GM18870 (cell line): ENCODE results near the gene HELZ2.
"Not testable (repeated sequence)": the region's sequence is repeated elsewhere in the genome, so short reads cannot be mapped to it uniquely, and the experiment has no call there.

Source experiments
- ATAC-seq: cut with Tn5 transposase; IDR thresholded peaks from one replicate; pipeline ENCODE4 v1.9.1; 2021; ENCODE audit warnings: moderate library complexity; ENCODE audit not compliant: unreplicated experiment

HELZ2 gene

DNA sequence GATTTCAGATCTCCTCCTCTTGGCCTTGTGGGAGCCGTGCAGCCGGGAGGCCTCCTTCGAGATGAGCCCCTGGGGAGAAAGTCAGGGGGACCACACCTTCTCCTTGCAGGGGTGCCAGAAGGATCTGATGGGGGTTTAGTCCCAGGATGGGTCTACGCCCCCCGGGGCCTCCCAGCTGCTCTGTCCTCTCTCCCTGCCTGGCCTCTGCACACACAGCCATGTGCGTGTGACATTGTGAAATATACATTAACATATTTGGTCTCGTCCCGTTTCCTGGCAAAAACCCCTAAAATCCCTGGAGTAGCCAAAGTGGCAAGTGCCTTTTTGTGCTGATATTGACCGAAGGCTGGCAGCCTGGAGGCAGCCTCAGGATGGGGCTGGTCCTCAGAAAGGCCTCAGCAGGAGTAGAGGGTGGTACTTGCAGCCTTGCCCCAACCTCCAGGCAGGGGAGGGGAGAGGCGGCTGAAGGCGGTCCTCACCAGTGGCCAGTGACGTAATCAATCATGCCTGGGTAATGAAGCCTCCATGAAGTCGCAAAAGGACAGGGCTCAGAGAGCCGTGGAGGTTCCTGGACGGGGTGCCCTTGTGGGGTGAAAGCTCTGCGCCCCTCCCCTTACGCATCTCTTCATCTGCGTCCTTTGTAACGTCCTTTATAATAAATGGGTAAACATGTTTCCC is 5.1 kb upstream of the HELZ2 start:
- ATAC-seq = no peak

GRCh38 chr20:63578224-63579016 is 4.4 kb upstream of the HELZ2 start:
- ATAC-seq = no peak

DNA sequence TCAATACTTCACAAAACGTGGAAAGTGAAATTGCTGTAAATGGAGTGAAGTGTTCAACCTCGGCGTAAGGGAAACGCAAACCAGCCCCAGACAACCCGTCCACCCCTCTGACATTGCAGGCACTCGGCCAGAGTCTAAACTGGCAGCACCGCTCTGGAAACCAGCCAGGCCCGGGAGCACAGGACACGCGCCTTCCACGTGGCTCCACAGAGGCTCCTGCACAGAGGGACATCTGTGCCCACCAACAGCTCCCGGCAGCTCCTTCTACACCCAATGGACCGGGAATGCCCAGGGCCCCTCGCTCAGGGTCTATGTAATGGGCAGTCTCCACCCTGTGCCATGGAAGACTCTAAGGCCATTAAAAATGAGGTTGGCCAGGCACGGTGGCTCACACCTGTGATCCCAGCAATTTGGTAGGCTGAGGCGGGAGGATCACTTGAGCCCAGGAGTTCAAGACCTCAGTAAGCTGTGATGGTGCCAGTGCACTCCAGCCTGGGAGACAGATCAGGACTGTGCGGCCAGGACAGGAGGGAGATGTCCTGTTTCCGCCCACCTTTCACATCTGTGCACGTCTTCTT is 3.4 kb upstream of the HELZ2 start:
- ATAC-seq = no peak

- ATAC-seq = no peak
Observed at GRCh38 chr20:63576311-63576710, 2.3 kb upstream of the HELZ2 start.

DNA sequence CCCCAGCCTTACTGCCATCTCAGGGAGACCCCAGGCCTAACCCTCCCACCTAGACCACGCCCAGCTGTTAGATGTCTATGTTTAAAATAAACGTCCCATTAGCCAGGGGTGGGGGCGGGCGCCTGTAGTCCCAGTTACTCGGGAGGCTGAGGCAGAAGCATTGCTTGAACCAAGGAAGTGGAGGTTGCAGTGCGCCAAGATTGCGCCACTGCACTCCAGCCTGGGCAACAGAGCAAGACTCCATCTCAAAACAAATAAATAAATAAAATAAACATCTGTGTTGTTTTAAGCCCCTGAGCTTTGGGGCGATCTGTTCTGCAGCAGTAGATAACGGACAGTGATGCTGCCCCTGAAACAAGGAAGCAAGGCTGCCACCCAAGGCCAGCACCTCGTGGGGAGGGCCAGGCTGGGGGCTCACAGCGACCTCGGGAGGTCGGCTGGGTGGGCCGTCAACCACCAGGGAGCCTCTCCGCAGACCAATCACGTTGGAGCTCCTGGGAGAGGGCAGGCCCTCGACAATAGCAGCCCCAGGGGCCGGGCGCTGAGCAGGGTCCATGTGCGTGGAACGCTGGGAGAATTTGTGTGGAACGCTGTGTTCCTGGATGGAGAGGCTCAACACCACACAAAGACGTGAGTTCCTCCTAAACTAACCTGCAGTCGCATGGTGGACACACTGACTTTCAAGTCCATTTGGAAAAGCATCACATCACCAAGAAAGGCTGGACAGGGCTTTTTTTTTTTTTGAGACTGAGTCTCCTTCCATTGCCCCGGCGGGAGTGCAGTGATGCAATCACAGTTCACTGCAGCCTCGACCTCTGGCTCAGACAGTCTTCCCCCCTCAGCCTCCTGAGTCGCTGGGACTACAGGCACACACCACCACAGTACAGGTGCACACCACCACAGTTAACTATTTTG is 1.0 kb upstream of the HELZ2 start:
- no peak for ATAC-seq

GRCh38 chr20:63573647-63574131 is 350 bp downstream of the HELZ2 start:
- ATAC-seq = no peak

DNA sequence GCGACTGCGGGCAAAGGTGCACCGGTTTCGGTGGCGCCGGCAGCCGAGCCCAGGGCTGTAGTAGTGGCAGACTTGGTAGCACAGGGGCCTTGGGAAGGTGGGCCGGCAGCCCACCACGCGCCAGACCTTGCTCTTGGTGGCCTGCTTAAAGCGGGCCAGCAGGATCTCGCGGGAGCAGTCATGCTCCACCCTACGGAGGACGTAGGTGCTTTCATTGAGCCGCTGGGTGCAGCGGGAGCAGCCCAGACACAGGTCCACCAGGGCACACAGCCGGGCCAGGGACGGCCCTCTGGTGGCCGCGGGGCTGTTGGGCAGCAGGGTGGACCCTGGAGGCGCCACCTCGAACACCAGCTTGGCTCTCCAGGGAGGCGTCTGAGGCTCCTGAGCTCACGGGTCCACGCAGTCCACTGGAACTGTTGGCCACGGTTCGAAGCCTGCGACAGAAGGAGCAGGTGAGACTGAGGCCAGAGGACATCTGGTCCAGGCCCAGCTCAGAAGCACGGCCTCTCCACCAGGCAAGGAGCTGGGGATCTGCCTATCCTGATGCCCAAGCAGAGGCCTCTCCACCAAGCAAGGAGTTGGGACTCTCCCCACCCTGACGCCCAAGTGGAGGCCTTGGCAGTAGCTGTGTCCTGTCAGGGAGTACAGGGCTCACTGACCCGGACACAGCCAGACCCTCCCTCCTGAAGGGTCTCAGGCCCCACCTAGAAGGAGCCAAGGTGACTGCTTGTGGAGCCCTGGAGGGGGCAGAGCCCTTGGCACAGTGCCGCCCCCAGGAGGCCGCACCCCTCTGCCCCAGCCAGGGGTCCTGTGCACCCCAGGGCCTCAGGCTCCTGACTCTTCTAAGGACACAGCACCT is 1.0 kb downstream of the HELZ2 start:
- no peak for ATAC-seq

- ATAC-seq = no peak
Observed at GRCh38 chr20:63572071-63572787, 1.8 kb downstream of the HELZ2 start.

DNA sequence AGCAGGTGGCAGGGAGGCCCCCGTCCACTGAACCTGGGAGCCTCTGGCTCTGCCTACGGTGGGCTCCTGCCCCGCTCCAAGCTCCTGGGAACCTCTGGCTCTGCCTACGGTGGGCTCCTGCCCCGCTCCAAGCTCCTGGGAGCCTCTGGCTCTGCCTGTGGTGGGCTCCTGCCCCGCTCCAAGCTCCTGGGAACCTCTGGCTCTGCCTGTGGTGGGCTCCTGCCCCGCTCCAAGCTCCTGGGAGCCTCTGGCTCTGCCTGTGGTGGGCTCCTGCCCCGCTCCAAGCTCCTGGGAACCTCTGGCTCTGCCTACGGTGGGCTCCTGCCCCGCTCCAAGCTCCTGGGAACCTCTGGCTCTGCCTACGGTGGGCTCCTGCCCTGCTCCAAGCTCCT is 3.0 kb downstream of the HELZ2 start:
- not testable (repeated sequence) for ATAC-seq

GRCh38 chr20:63570281-63571086 is 3.6 kb downstream of the HELZ2 start:
- ATAC-seq = no peak

GRCh38 chr20:63568986-63569949 is 4.8 kb downstream of the HELZ2 start:
- no peak for ATAC-seq

- peak; percentile 6 for ATAC-seq
Observed at GRCh38 chr20:63568170-63568981, 5.7 kb downstream of the HELZ2 start.

- ATAC-seq = peak; percentile 49
Observed at GRCh38 chr20:63567386-63568169, 6.5 kb downstream of the HELZ2 start.

- ATAC-seq = no peak
Observed at GRCh38 chr20:63567136-63567385, 7.0 kb downstream of the HELZ2 start.

DNA sequence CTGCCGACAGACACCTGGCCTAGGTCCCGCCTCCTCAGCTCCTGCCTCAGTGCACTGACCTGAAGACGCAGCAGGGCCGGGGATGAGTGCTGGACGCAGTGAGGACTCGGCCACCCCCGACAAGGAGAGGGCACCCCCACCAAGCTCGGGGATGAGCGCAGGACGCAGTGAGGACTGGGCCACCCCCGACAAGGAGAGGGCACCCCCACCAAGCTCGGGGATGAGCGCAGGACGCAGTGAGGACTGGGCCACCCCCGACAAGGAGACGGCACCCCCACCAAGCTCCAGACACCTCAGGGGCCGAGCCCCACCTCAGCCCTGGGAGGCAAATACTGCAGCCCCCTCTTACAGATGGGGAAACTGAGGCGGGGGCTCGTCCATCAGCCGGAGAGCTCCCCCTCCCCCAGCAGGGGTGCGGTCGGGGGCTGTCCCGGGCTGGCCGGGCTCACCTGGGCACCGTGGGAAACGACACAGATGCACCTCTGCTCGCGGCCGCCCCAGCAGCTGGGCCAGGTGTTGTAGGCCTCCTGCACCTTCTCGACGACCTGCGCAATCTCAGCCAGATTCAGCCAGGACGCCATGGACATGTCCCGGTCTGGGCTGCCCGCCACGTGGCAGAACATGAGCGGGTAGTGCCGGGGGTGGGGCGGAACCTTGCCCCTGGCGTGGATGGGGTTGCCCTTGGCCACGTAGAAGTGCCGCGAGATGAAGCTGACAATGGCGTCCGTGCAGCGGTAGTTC is 7.5 kb downstream of the HELZ2 start:
- ATAC-seq = no peak
